GM21717 (cell line): ENCODE data around the gene CTNND2.

ENCODE experiments used
- ATAC-seq: cut with Tn5 transposase; IDR thresholded peaks from one replicate; pipeline ENCODE4 v1.9.1; 2021; ENCODE audit warnings: mild to moderate bottlenecking, moderate library complexity; ENCODE audit not compliant: unreplicated experiment

Gene CTNND2

DNA sequence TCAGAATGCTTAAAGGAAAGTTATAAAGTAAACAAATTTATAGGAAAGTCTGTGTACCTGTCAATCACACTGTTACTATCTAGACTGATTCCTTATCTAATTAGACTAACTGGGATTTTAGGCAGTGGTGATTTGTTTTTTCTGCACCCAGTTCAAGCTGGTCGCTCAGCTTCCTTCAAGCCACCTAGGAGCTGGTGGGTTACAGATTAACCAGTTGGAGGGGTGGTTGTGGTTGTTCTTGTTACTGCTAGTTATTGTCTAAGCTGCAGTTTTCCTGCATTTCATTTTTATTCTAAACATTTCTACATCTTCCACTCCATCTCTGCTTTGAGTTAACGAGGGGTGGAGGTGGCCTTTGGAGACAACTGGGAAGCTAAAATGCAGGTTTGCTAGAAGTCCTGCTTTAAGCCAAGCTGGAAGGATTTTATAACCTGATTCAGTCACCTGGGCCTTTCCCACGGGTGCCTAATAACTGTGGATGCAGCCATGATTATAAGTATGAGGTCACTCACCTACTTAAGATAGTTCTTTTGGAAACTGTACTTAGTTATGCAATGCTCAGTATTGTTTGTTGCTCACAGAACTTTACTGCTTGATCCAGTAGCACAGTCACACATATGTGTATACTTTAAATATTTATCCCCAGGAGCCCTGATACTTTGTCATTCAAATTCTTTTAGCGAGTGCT, 839.3 kb downstream of the CTNND2 start:
- ATAC-seq = no peak

DNA sequence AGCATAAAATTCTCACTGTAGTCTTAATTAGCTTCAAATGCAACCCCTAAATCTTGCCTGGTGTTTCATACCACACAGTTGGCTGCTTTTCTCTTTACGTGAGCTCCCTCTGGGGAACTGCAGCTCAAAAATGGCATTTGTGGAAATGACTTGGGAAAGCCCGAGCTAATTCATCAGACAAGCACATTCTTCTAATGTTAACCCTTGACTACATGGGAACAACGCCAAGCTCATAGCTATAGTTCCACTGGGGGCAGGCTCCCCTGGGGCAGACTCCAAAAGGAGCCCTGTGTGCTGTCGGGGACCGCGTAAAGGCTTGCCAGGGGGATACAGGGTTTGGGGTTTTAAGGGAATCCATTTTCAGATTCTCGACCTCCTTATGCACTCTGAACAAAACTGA, 841.8 kb downstream of the CTNND2 start:
- ATAC-seq = no peak

DNA sequence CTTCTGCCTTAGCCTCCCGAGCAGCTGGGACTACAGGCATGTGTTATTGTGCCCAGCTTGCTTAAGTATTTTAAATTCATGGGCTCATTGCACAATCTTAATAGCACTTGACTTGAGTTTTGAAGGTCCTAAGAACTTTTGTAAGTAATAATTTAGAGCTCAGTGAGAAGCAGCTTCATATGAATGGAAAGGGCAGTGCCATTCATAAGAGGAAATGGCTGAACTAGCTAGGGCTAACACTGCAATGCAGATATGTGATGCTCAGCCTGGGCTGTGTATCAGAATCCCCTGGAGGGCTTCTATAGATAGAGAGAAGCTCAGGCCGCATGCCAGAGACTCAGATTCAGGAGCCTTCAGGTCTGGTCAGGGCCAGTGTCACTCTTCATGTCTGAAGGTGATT, 847.7 kb downstream of the CTNND2 start:
- ATAC-seq = no peak

DNA sequence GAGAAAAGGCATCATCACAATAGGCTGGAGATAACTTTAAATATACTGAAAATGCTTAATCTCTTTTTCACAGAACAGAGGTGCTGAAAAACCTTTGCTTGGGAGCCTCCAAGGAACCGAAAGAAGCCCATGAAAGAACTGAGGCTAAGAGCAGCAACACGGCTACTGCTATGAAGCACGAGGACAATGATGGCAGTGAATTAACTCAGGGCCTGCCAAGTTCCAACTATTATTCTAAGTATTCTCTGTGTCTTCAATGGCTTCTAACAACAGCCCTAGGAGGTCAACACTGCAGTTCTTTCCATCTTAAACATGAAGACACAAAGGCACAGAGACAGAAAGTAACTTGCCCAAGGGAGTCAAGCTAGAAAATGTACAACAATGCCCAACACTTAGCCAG, 850.2 kb downstream of the CTNND2 start:
- no peak for ATAC-seq

DNA sequence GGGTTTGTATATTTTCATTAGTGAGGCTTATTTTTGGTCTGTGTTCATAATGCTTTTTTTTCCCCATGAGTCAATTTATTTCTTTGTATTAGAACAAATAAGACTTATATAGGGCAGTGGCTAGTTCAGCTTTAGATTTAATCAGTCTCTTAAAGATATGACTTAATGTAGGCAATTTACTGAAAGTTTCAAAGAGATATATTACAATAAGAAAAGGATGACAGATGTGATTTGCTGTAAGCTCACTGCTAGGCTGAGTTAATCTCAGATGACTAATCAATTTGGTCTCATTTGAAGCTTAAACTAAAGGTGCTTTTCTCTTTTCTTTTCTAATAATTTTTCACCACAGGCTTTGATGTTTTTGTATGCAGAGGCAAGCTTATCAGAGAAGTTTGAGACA, 851.4 kb downstream of the CTNND2 start:
- ATAC-seq = no peak

DNA sequence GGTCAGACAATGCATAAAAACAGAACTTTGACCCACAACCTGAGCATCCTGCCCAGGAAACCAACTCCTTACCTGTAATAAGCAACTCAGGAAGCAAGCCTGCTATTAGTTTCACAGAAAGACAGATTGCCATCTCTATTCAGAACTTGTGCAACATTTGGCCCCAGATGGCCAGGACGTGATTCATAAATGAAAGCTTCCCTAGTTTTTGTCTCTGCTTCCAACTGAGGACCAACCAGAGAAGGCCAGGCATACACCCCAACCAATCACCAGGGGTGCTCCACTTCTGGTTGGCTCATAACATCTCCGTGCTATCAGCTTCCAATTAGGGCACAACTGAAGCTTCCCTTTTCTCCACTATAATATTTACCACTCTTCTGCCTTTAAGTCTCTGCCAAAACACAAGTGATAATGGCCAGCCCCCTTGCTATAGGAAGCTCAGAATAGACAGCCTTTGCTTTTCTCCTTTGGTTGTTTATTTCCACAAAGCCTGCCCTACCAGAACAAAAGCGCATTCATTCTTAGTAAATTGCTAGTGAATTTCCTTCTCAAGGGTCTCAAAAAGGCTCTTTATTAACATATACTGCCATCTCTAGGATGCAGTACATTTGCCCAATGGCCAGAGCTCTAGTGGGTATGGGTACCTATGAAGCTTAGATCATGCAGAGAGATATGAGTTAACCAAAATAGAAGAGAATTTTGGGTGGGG, 853.5 kb downstream of the CTNND2 start:
- ATAC-seq = no peak

DNA sequence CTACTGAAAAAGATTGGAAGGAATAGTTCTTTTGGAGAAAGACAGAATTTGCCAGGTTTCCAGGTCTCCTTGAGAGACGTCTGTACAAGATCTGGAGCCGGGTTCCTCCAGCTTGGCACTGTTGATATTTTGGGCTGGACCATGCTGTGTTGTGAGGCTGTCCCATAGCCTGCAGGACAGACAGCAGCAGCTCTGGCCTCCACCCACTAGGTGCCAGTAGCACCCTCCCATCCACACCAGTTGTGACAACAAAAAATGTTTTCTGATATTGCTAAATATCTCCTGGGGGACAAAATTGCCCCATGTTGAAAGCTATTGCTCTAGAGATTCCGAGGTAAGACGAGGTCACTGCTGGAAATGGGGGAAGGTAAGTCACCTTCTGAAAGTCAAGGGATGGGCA, 855.5 kb downstream of the CTNND2 start:
- no peak for ATAC-seq

DNA sequence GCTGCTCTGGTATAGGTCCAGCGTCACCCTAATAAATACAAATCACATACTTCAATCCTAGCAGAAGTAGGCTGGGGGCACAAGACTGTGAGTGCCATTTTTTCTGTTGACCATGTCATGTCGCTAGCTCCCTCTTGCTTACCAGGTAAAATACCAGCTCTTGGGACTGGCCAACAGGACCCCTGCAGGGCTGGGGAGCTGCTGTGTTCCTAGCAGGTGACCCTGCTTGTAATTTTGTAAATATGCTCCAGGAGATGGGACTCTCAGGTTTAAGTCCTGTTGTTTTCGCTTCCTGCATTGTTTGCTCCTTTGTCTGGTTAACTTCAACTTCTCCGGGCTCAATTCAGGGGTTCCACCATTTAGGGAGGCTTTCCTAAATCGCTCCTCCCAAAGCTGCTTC, 856.6 kb downstream of the CTNND2 start:
- no peak for ATAC-seq

DNA sequence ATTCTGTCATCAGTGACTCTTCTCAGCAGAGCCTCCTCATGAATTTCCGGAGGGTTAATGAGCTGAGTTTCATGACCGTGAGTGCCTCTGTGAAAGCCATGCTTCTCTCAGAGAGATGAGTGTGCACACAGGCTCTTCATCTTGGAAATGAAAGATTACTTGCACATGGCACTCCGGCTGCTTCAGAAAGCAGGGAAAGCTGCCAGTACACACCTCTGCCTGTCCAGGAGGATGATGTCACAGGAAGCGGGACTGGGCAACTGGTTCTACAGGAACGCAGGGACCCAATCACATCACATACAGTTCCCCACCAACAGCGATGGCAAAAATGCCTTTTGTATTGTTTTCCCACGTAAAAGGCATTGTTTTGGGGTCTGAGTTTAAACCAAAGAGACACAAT, 857.2 kb downstream of the CTNND2 start:
- ATAC-seq = no peak

DNA sequence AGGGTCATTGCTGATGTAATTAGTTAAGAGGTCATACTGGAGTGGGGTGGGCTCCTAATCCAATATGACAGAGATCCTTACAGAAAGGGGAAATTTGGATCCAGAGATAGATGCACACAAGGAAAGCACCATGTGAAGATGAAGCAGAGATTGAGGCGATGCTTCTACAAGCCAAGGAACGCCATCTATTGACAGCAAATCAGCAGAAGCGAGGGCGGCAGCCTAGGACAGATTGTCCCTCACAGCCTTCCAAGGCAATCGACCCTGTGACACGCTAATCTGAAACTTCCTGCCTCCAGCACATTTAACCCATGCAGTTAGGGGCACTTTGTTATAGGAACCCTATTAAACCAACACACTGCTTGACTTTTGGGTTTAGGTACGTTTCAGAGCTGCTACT, 858.1 kb downstream of the CTNND2 start:
- no peak for ATAC-seq

DNA sequence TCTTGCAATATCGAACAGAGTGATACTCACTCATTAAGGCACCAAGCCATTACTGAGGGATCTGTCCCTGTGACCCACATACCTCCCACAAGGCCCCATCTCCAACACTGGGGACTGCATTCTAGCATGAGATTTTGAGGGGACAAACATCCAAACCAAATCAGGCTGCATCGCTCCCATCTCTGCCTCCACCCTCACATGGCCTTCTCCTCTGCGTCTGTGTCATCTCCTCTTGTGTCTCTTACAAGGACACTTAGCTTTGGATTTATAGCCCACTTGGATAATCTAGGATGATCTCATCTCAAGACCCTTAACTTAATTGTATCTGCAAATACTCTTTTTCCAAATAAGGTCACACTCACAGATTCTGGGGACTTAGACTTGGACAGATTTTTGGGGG, 858.8 kb downstream of the CTNND2 start:
- no peak for ATAC-seq

DNA sequence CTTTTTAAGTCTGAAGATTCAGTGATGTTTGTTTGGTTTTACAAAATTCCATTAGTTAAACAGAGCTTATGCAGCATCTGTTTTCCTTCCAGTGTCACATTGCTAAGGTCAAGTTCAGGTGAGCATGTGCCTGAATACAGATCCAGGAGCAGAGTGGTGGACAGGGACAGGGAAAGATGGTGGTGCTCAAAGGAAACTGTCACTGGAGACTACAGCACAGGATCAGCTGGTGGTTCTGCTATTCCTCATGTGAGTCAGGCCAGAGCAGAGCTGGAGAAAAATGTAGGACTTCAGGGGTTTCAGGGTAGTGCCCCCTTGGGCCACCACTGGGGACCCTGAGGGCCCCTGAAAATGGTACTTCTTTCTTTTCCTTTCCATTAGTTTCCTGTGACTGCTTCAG, 859.7 kb downstream of the CTNND2 start:
- no peak for ATAC-seq

DNA sequence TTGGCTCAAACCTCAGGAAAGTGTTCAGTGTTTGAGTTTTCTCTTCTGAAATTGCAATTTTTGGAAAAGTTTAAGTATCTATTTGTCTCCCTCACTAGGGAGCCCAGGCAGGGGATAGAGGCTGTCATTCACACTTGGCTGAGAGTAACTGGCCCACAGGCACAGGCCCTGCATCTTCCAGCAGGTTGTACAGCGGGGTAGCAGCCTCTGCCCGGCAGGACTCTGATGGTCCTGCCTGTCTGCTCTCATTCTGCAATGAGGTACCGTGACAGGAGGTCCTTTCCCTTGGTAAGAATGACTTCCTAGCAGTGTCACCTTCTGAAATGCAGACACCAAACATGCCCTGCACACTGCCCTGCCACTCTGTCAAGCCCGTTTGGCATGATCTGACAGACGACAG, 860.4 kb downstream of the CTNND2 start:
- ATAC-seq = no peak

DNA sequence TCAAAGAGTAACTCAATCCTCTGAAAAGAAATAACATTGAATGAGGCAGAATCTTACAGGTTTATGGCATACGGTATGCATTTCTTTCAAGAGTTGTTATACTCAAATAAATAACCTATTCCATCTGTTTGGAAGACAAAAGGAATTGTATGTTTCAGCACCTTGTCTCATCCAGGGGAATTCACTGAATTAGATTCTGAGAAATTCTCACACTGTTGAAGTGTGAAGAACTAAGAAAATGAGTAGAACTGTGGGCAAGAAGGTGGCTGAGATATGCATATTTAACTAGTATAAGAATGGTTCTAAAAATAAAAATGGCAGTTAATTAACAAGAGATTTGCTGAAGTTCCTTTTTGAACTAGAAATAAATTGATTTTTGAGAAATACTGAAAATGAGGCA, 863.9 kb downstream of the CTNND2 start:
- no peak for ATAC-seq

DNA sequence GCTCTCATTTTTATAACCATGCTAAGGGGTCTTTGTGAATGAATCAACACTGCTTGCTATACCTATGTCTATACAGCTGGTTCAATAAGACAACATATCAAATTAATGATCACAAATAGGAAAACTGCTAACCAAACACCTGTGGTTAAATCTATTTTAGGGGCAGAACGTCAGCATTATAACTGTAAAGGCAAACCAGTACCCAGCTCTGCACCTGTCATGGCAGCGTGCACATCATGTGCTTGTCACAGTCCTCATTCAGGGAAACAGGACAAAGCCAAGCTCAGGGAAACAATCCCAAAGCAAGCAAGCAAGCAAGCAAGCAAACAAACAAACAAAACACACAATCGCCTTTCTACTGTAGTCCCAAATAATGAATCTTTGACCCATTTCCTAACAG, 865.5 kb downstream of the CTNND2 start:
- ATAC-seq = no peak

DNA sequence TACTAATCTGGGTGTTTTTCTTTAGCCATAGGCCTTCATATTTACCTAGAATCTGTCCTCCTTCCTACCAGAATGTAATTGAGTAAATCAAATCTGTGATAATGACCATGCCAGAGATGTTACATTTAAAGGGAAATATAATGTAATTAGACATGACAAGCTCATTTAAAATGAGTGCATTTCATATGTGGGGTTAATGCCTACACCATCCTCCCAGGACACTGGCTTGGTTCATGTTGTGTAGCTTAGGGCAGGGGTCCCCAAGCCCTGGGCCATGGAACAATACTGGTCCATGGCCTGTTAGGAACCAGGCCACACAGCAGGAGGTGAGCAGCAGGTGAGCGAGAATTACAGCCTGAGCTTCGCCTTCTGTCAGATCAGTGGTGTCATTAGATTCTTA, 866.3 kb downstream of the CTNND2 start:
- no peak for ATAC-seq

DNA sequence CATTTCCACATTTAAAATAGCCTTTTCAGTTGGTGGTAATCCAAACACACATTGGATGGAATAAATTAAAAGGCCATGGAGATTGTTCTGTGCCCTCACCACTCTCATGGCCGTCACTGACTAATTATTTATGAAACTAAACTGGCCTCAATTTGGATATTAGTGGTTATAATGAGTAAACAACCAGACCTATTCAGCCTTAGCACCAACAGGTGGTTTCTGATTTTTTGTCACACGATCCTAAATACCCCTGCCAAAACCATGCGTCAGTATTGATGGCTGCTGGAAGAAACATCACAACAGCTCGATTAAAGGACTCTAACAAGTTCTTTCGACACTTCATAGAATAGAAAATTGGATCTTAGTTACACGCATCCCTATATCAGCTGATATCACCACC, 867.2 kb downstream of the CTNND2 start:
- ATAC-seq = no peak

DNA sequence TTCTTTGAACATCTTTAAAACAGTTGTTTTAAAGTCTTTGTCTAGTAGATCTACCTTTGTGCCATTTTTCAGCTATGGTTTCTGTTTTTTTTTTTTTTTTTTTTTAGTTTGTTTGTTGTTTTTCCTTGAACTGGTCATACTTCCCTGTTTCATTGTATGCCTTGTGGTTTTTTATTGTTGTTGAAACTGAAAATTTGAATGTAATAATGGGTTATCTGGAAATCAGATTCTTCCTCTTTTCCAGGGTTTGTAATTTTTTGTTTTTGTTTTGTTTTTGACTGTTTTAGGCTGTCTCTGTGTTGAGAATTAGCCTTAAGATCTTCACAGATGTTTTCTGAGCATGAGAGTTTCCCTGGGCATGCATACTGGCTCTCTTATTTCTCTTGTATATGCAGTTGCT, 873.6 kb downstream of the CTNND2 start:
- ATAC-seq = no peak

DNA sequence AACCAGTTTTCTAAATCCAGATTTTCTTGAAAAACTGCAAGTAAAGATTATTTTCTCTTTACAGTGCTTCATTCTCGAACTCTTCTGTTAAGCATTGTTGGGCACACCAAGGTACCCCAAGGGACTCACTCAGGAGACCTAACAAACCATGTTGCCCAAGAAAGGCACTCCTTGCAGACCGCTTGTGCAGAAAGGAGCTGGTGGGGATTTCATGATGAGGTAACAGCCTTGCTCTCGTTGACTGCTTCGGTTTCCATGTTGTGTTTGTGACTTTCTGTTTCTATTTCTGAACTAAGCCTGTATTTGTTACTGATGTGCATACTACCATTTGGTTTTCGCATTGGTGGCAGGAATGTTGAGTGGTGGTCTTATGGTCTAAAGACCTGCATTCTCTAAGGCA, 876.6 kb downstream of the CTNND2 start:
- ATAC-seq = peak; percentile 85

DNA sequence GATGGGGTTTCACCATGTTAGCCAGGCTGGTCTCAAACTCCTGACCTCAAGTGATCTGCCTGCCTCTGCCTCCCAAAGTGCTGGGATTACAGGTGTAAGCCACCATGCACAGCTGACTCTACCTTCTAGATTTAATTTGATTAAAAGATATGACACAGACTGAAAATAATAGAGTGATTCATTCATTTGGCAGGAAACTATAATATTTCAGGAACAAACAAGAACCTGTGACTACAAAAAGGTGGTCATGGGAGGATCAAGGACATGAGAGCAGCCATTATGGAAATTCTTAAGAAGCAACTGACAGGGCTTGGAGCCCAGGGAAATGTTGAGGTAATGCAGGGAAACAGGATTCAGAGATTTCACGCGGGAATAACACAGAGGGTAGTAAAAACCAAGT, 877.7 kb downstream of the CTNND2 start:
- no peak for ATAC-seq

DNA sequence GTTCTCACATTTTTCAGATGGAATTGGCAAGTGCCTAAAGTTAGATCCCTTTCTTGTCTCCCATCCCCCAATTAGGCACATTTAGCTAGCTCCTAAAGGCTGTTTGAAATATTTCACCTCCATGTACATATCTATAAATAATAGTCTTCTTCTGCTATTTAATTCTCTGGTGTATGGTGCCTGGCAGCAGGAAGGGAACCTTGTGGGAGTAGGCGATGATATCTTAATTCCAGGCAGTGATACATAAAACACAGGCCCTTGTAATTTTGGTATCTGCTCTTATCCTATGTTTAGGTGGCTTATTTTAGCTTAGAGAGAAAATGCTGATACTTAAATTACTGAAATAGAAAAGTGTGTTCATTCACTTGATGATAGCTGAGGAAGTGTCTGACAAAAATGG, 880.3 kb downstream of the CTNND2 start:
- no peak for ATAC-seq

DNA sequence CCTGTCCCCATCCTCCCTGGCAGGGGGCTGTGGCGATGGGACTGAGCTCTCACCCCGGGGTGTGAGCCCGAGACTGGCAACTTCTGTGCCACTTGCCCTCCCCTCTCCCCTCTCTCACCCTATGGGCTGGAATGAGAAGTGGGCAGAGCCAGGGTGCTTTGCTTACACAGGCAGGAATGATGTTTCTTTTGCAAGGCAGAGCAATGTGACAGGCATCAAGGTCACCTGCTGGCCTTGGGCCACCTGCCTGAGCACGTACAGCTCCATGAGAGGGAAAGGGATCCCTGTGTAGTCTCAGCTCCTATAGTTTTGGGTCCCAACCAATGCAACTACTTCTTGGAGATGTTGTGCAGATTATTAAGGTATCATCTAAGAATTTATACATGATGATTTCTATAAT, 890.5 kb downstream of the CTNND2 start:
- no peak for ATAC-seq

DNA sequence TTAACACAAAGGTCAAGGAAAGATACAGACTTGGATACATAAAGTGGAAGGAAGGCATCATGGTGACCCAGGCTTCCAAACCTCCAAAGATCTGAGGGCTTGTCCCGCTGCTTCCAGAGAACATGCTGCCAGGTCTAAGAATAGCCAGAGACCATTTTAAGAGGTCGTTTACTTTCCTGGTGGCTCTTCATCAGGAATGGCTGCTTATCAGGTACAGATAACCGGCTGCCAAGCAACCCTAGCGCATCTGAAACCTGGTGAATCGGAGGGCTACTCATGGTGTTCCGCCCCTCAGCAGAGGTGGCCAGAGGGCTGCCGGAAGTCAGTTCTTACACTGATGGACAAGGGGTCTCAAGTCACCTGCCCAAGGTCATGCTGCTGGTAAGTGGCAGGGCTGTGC, 892.0 kb downstream of the CTNND2 start:
- ATAC-seq = no peak
